Cardiac muscle cell (in vitro differentiated cells and primary cell): ENCODE results near the gene EPHA6. TPM values are rescaled to one million over a fixed set of nuclear protein-coding genes. Genes with fewer than 3 reads are reported as not detected.

ENCODE experiments used
- DNase-seq, 2 donors: peaks; one replicate each; pipeline versions ENCODE4 v3.0.0 to v3.0.0-alpha.2; 2010 to 2017; ENCODE audit warnings: low read depth in 1 of 2, low spot score in 1 of 2
- H3K27ac ChIP-seq: fragments of 200-600 bp; sonication (generic); 2 replicates; pipeline ENCODE4 v1.5.1; 2016
- H3K27me3 ChIP-seq: fragments of 200-600 bp; sonication (generic); 2 replicates; pipeline ENCODE4 v1.6.0; 2016; ENCODE audit warnings: control low read depth
- H3K36me3 ChIP-seq: fragments of 200-600 bp; sonication (generic); 2 replicates; pipeline ENCODE4 v1.5.1; 2016; ENCODE audit warnings: control low read depth
- H3K4me1 ChIP-seq: fragments of 200-600 bp; sonication (generic); 2 replicates; pipeline ENCODE4 v1.8.1; 2017; ENCODE audit warnings: low read depth, mild to moderate bottlenecking, mixed run types
- H3K4me3 ChIP-seq: fragments of 200-600 bp; sonication (generic); 2 replicates; pipeline ENCODE4 v1.5.1; 2016; ENCODE audit warnings: mild to moderate bottlenecking
- H3K9me3 ChIP-seq: fragments of 200-600 bp; sonication (generic); 2 replicates; pipeline ENCODE4 v1.5.1; 2017; ENCODE audit warnings: low read depth, mild to moderate bottlenecking, control low read depth
- CTCF ChIP-seq: IDR thresholded peaks from 2 replicates; pipeline ENCODE4 v1.5.1; 2012; ENCODE audit warnings: low read depth, mild to moderate bottlenecking, low read length
- polyA plus RNA-seq: library from polyadenylated mRNA; unstranded; fragments of >200 nt; fragmentation: Nextera tagmentation; extraction: Ambion mirVana; gene quantifications from 2 replicates; pipeline ENCODE4 v1.2.1, GENCODE V29; 2016
- total RNA-seq: library from RNA; depleted of rRNA; stranded (reverse); fragments of >200 nt; gene quantifications from 2 replicates; pipeline ENCODE4 v1.2.3, GENCODE V29; 2016

EPHA6 gene
- total and polyA plus RNA-seq, 2 experiments from 2014 or later = 0.15 TPM; not detected in 1

GRCh38 chr3:97764407-97765238 lies 950.2 kb downstream of the EPHA6 start, which contains the start of gene ARL6:
ARL6 (plus strand) TSS chr3:97764758; CDS start chr3:97768108, 3,350 bp downstream.
- peaks cover 12% of the 10 kb centered on the region for H3K4me1 ChIP-seq
- peak within 1 kb of the TSS; percentile 76 for H3K27ac ChIP-seq
- peak within 1 kb of the TSS; percentile 89 for H3K4me3 ChIP-seq
- peak; percentile 4 for TF ChIP-seq CTCF
- H3K9me3 ChIP-seq = no peaks in the 10 kb centered on the region
- DNase-seq = peak; percentile 88 to 91
- H3K27me3 ChIP-seq = no peaks in the 10 kb centered on the region
- H3K36me3 ChIP-seq = peaks cover under 1% of the 10 kb centered on the region

GRCh38 chr3:97765336-97765735 lies 950.9 kb downstream of the EPHA6 start:
- H3K4me3 ChIP-seq = peak overlapping the region; percentile 89
- no peaks in the 10 kb centered on the region for H3K27me3 ChIP-seq
- TF ChIP-seq CTCF = no peak
- no peak overlapping the region for H3K27ac ChIP-seq
- peak in 1 of 2 donors; percentile 7 for DNase-seq
- H3K36me3 ChIP-seq = peaks cover 4% of the 10 kb centered on the region
- no peaks in the 10 kb centered on the region for H3K9me3 ChIP-seq
- peaks cover 12% of the 10 kb centered on the region for H3K4me1 ChIP-seq

GRCh38 chr3:97772926-97773325 lies 958.5 kb downstream of the EPHA6 start:
- H3K4me3 ChIP-seq = no peak overlapping the region
- no peaks in the 10 kb centered on the region for H3K9me3 ChIP-seq
- no peak for TF ChIP-seq CTCF
- H3K4me1 ChIP-seq = no peaks in the 10 kb centered on the region
- no peaks in the 10 kb centered on the region for H3K27me3 ChIP-seq
- H3K36me3 ChIP-seq = peaks cover 4% of the 10 kb centered on the region
- H3K27ac ChIP-seq = no peak overlapping the region
- no peak for DNase-seq

- Histone ChIP-seq H3K27ac (no peak overlapping the region), H3K9me3 (no peaks in the 10 kb centered on the region), H3K4me3 (no peak overlapping the region), H3K36me3 (peaks cover 2% of the 10 kb centered on the region), H3K27me3 (no peaks in the 10 kb centered on the region), H3K4me1 (peaks cover 5% of the 10 kb centered on the region)
- no peak for DNase-seq
- TF ChIP-seq CTCF = no peak
Measured at GRCh38 chr3:97778152-97778551, 963.8 kb downstream of the EPHA6 start.

- no peaks in the 10 kb centered on the region for H3K36me3 ChIP-seq
- H3K4me1 ChIP-seq = no peaks in the 10 kb centered on the region
- H3K9me3 ChIP-seq = no peaks in the 10 kb centered on the region
- H3K27ac ChIP-seq = no peak overlapping the region
- H3K4me3 ChIP-seq = no peak overlapping the region
- DNase-seq = peak; percentile 53 to 76
- H3K27me3 ChIP-seq = no peaks in the 10 kb centered on the region
- TF ChIP-seq CTCF = peak; percentile 73
Measured at GRCh38 chr3:97793420-97794019, 979.1 kb downstream of the EPHA6 start.
